GM23248 (cell line): Measurements from ENCODE around the gene TWIST2.

Experiments
- EZH2 ChIP-seq: fragments of 200-600 bp; sonication (generic); IDR thresholded peaks from 2 replicates; pipeline ENCODE4 v1.6.1; 2018; ENCODE audit warnings: antibody characterized with exemption, mild to moderate bottlenecking; ENCODE audit not compliant: insufficient read depth, poor library complexity, severe bottlenecking
- EZH2phosphoT487 ChIP-seq: fragments of 200-600 bp; sonication (generic); IDR thresholded peaks from 2 replicates; pipeline ENCODE4 v1.6.1; 2018; ENCODE audit warnings: antibody characterized with exemption, moderate library complexity, mild to moderate bottlenecking, low read depth; ENCODE audit not compliant: insufficient read depth

DNA sequence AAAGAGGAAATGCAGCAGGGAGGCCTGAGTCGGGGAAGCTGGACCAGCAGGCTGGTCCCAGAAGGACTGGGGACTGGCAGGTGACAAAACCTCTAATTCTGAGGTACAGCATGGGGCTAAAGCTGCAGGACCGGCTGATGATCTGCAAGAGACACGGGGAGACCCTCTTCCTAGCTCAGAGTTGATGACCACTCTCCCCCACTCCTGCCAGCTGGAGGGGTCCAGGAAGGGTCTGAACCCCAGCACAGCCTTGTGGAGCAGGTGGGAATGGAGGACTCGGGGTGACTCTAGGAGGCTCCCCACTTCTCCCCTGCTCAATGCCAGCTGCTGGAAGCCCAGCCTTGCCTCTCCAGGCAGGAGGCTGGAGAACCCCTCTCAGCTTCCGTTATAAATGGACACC is 67.7 kb downstream of the TWIST2 start:
- TF ChIP-seq EZH2, result no peak
- no peak for TF ChIP-seq EZH2phosphoT487
